ENCODE data around the gene PARVG.

DNA sequence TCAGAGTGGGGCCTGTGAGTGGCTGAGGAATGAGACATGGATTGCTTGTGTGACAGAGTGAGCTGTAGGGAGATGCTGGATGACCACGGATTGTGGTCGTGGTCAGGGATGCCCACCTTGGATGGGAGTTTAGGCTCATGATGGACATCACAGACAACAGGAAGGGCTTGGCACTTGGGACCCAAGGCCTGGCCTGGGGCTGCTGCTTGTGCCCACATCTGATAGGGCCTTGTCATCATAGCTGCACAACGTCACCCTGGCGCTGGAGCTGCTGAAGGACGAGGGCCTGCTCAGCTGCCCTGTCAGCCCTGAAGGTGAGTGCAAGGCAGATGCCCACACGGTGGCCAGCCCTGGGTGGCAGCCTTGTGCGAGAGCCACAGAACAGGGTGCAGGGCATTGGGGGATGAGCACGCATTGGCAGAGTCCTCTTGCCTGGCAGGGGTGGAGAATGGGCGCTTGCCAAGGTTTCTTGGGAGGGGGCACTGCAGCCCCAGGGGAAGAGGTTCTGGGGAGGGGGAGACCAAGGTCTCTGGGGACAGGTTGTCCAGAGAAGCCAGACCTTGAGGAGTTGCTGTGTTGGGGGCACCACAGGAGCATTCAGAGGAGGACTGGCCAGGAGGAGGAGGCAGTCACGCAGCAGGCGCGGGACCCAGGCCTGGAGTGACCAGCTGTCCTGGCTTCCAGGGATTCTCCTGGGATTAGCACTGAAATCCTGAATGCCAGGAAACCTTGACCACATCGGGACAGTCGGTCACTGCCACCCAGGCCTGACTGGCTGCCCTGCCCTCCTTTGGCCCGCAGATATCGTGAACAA is 25.0 kb downstream of the PARVG start:
- TF ChIP-seq CBX5 (IDR thresholded peaks at IDR 0.05; ENCODE audit: low read depth, low read length) (no peak), EZH2 (IDR thresholded peaks at IDR 0.05; ENCODE audit: low read depth, low read length, severe bottlenecking) (no peak), ASH2L (IDR thresholded peaks at IDR 0.05; ENCODE audit: low read length) (no peak), TEAD4 (IDR thresholded peaks at IDR 0.05; ENCODE audit: low read depth, low read length) (no peak), POLR2A (IDR thresholded peaks at IDR 0.05; ENCODE audit: control extremely low read depth in 1 of 2, low read depth in 2 of 2, low read length in 2 of 2) (no peak), HDAC6 (IDR thresholded peaks at IDR 0.05; ENCODE audit: low read depth, low read length) (no peak), RNF2 (IDR thresholded peaks at IDR 0.05; ENCODE audit: borderline replicate concordance, low read depth, low read length, missing control alignments, poor library complexity, severe bottlenecking) (no peak), RFX5 (IDR thresholded peaks at IDR 0.05; ENCODE audit: borderline replicate concordance, low read depth, low read length) (no peak), SIN3A (conservative IDR thresholded peaks at IDR 0.05 in 1 of 2, IDR thresholded peaks at IDR 0.05 in 1 of 2; ENCODE audit: low read depth in 1 of 2, low read length in 2 of 2) (no peak), KDM5A (IDR thresholded peaks at IDR 0.05; ENCODE audit: low read length) (no peak), EP300 (IDR thresholded peaks at IDR 0.05; ENCODE audit: borderline replicate concordance in 1 of 2, low read depth in 2 of 2, low read length in 2 of 2) (no peak), TCF12 (IDR thresholded peaks at IDR 0.05; ENCODE audit: low read depth, low read length) (no peak)
- TF ChIP-seq, protein P1, sequence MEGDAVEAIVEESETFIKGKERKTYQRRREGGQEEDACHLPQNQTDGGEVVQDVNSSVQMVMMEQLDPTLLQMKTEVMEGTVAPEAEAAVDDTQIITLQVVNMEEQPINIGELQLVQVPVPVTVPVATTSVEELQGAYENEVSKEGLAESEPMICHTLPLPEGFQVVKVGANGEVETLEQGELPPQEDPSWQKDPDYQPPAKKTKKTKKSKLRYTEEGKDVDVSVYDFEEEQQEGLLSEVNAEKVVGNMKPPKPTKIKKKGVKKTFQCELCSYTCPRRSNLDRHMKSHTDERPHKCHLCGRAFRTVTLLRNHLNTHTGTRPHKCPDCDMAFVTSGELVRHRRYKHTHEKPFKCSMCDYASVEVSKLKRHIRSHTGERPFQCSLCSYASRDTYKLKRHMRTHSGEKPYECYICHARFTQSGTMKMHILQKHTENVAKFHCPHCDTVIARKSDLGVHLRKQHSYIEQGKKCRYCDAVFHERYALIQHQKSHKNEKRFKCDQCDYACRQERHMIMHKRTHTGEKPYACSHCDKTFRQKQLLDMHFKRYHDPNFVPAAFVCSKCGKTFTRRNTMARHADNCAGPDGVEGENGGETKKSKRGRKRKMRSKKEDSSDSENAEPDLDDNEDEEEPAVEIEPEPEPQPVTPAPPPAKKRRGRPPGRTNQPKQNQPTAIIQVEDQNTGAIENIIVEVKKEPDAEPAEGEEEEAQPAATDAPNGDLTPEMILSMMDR (IDR thresholded peaks at IDR 0.05; ENCODE audit: control extremely low read depth in 1 of 3, insufficient read depth in 1 of 3, low read depth in 1 of 3, low read length in 3 of 3): no peak
- TF ChIP-seq, protein P2, sequence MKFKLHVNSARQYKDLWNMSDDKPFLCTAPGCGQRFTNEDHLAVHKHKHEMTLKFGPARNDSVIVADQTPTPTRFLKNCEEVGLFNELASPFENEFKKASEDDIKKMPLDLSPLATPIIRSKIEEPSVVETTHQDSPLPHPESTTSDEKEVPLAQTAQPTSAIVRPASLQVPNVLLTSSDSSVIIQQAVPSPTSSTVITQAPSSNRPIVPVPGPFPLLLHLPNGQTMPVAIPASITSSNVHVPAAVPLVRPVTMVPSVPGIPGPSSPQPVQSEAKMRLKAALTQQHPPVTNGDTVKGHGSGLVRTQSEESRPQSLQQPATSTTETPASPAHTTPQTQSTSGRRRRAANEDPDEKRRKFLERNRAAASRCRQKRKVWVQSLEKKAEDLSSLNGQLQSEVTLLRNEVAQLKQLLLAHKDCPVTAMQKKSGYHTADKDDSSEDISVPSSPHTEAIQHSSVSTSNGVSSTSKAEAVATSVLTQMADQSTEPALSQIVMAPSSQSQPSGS (IDR thresholded peaks at IDR 0.05; ENCODE audit: low read length): no peak
